AG10803 (cell line): ENCODE results near the gene NIPBL.

ENCODE experiments used
- DNase-seq: peaks from one replicate; pipeline ENCODE4 v3.0.0; 2010; ENCODE audit warnings: low read depth
- H3K4me3 ChIP-seq: 2 replicates; pipeline ENCODE4 v1.5.1; 2011; ENCODE audit warnings: mild to moderate bottlenecking, low read length, control low read depth
- TF ChIP-seq, protein P1 (sequence below): conservative IDR thresholded peaks from 2 replicates; pipeline ENCODE4 v1.5.1; 2011; ENCODE audit warnings: mild to moderate bottlenecking, low read length, control low read depth, inconsistent platforms

Gene NIPBL

DNA sequence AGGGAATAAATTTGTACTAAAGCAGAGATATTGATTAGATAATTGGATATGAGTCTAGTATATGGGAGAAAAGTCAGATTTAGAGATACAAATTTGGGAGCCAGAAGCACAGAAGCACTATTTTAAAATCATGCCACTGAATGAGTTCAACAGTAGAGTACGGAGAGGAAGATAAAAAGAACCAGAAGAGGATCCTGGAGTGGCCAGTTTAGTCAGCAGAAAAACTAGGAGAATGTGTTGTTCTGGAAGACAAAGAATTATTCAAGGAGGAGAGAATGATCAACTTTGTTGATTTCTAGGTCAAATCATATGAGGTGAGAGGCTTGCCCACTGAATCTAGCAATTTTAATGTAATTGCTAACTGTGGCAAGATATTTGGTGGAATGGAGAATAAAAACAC lies 67.0 kb downstream of the NIPBL start:
- TF ChIP-seq, protein P1, sequence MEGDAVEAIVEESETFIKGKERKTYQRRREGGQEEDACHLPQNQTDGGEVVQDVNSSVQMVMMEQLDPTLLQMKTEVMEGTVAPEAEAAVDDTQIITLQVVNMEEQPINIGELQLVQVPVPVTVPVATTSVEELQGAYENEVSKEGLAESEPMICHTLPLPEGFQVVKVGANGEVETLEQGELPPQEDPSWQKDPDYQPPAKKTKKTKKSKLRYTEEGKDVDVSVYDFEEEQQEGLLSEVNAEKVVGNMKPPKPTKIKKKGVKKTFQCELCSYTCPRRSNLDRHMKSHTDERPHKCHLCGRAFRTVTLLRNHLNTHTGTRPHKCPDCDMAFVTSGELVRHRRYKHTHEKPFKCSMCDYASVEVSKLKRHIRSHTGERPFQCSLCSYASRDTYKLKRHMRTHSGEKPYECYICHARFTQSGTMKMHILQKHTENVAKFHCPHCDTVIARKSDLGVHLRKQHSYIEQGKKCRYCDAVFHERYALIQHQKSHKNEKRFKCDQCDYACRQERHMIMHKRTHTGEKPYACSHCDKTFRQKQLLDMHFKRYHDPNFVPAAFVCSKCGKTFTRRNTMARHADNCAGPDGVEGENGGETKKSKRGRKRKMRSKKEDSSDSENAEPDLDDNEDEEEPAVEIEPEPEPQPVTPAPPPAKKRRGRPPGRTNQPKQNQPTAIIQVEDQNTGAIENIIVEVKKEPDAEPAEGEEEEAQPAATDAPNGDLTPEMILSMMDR = no peak
- no peak overlapping the region for H3K4me3 ChIP-seq
- DNase-seq = no peak

DNA sequence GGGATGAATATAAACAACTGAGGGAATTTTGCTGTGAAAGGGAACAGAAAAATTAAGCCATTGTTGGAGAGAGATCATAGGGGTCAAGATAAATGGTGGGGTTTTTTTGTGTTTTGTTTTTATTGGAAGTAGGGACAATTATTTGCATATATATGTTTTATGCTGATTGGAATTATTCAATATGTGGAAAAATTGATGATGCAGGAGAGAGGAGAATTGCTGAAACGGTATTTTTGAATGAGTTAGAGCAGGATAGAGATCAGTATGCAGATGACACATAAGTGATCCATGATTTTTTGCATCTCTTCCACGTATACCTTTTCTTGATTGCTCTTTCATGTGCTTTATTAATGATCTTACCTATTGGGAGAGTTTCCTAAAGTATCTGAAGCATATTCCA lies 67.5 kb downstream of the NIPBL start:
- TF ChIP-seq, protein P1 = no peak
- no peak for DNase-seq

DNA sequence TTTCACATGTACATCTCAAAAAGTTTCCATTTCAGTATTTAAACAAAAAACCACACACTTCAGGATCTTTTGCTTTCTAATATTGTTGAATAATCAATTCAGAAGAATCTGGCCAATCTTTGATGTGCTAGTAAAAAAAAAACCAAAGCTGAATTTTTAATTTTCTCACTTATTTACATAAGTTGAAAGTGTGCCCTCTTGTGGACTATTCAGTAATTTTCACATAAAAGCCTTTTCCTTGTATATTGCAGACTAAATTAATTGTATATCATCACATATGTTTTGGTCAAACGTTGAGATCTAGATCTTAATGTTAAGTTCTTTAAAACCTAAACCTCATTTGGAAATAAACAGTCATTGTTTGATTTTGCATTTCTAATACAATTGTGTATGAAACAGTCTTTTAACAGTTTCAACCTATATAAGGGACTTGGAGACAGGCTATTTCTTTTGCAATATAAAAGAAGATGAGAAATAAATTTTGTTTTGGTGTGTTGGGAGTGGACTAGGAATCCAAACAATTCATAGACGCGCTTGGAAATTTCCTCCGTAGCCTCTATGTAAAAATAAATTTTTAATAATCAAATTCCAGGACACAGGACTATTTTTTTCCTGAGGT lies 68.1 kb downstream of the NIPBL start:
- TF ChIP-seq, protein P1 = peak; percentile 64
- peak; percentile 73 for DNase-seq
- no peak overlapping the region for H3K4me3 ChIP-seq

More for the DNA sequence above, 67.5 kb downstream of the NIPBL start:
- no peak overlapping the region for H3K4me3 ChIP-seq

DNA sequence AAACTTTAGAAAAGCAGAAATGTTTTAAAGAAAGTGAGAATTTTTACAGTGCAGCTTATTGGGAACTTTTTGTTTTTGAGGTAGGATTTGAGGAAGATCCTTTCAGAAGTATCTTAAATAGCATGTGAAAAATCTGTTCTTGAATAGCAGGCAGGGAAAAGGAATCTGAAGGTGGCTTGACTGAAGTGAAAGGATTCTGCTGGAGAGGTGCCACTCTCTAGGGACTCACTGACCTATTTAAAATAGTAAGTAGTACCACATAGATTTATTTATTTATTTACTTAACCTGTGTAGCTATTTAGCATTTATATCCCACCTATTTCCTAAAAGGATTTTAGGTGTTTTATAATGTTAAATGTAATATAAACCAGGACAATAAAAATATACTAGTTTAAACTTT lies 69.1 kb downstream of the NIPBL start:
- DNase-seq = no peak
- TF ChIP-seq, protein P1 = no peak
- H3K4me3 ChIP-seq = no peak overlapping the region

DNA sequence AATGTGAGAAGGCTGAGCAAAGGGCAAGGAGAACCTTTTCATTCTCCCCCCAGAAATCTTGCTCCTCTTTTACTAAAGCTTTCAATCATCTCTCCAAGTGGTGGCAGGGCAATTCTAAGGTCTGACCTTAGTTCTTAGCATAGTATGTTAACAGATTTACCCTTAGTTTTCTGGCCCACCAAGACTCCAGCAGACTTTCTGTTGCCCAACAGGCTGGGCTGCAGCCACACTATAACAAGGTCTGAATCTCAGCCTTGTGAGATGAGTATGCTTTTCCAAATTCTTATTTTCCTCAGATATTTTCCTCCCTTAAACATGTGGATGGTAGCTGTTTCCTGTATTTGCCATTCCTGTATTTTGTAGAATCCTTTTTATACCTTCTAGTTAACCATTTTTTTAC lies 69.5 kb downstream of the NIPBL start:
- TF ChIP-seq, protein P1 = no peak
- DNase-seq = peak; percentile 38
- no peak overlapping the region for H3K4me3 ChIP-seq

DNA sequence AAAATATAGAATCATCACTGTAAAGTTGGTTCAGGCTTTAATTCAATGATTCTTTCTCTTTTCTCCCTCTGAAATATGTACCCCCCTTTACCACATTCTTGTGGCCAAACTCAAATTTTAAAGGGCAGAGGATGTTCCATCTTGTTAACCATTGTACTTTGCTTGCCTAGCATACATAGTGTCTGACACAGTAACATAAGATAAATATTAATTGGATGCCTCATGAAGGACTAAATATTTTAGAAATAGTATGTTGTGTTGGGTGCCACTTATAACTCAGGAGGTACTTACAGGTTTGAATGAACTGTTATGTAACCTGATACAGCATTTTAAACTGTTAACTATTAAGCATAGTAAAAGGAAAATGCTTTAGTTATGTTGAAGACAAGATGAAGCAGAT lies 71.5 kb downstream of the NIPBL start:
- DNase-seq = peak; percentile 75
- no peak overlapping the region for H3K4me3 ChIP-seq
- TF ChIP-seq, protein P1 = no peak

DNA sequence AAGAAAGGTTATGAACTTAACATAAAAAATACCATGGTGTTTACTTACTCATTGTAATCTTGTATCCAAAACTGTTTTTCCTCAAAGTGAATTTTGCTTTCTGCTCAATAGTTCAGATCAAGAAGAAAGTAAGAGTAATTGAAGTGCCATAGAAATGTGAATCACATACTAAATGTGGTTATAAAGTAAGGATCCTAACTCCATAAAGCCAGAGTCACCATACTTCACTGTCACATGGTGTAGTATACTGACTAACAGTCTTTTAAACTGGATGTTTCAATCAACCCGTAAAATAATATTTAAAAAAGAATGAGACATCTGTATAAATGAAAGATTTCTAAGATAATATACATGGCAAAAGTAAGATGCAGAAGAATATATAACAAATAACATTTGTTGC lies 72.1 kb downstream of the NIPBL start:
- no peak for DNase-seq
- TF ChIP-seq, protein P1 = no peak
- H3K4me3 ChIP-seq = no peak overlapping the region
